Raji (cell line): ENCODE measurements around the gene SATB1.

ENCODE experiments used
- POLR2A ChIP-seq: IDR thresholded peaks from 2 replicates; pipeline ENCODE4 v1.6.1; 2011; ENCODE audit warnings: low read depth, low read length, control low read depth; ENCODE audit not compliant: insufficient read depth

SATB1 gene

DNA sequence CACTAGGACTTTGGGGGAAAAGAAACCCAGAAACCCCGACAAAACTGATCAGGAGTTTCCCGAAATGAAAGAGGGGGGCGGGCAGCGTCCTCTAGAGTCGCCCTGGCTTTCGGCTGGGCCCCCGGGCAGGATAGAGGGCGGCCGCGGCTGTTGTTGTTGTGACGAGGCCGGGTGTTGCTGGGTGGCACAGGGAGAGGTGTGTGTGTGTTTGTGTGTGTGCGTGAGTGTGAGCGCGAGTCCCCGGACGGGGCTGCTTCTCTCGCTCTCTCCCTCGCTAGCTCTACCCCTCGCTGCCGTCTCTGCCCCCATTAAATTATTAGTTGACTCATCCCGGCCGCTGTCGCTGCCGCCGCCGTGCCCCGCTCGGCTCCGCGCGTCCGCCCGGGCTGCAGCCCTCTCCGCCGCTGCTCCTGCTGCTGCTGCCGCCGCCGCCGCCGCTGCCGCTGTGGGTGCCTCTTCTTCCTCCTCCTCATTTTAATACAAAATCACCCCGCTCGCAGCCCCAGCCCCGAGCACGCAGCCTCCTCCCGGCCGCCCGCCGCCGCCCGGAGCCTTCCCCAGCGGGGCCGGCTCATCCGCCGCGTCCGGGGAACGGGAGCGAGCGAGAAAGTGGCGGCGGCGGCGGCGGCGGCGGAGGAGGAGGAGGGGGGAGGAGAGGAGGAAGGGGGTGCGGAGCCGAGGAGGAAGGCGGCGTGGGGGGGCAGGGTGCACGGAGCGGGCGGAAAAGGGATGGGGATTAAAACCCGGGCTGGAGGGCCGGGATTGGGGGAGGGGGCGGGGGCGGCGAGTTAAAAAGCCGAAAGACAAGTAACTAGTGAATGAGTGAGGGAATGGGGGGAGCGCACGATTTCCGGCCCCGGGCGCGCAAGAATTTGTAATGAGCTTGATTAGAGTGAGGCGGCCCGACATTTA lies at the start of gene SATB1:
Gene SATB1 (minus strand): TSS at position 611 of the 912 bp plus-strand sequence. CDS start 4,372 bp downstream, outside the sequence.
- TF ChIP-seq POLR2A = no peak

DNA sequence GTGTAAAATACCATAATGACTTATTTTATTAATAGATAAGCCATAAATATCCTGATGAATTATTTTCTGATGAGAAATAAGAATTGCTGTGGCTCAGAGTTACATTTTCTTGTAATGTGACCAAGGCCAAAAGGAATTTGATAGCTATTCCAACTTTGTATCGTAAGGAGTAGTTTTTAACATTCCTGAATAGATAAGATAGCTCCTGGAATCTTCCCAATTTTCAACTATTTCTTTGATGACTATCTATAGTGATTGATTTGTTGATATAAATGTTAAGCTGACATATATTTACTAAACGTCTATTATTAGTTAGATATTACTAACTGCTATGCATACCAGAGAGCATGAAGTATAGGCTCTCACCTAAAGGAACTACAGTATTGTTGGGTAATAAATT lies 49.1 kb upstream of the SATB1 start:
- no peak for TF ChIP-seq POLR2A

DNA sequence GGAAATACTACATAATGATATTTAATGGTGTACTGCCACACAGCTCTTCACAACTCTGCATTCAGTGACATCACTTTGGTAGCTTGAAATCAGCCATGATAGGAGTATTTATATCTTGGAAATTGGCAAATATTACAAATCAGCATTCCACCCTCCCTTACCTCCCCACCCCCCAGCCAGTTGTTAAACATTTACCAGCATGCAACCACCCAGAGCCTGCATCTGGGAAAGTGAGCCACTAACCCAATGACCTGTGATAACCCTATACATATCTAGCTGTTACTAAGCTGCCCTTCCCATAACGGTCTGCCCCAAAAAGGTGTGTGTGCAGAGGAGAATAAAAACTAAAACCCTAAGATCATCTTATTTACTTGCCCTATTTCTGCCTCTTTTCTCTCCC lies 44.6 kb upstream of the SATB1 start:
- TF ChIP-seq POLR2A = no peak

DNA sequence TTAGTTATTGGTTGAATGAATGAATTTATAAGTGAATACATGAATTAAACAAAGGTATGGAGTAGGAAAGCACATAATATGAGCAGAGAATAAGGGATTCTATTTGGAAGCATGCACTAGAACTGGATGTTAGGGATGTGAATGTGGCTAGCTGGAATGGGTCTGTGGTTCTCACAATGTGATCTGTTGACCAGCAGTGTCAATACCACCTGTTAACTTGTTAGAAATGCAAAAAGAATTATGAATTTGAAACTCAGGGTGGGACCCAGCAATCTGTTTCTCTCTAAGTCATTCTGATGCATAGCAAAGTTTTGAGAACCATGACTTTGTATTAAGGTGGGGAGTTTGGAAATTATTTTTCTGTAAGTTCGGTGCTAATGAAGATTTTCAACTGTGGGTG lies 41.0 kb upstream of the SATB1 start:
- TF ChIP-seq POLR2A = no peak

DNA sequence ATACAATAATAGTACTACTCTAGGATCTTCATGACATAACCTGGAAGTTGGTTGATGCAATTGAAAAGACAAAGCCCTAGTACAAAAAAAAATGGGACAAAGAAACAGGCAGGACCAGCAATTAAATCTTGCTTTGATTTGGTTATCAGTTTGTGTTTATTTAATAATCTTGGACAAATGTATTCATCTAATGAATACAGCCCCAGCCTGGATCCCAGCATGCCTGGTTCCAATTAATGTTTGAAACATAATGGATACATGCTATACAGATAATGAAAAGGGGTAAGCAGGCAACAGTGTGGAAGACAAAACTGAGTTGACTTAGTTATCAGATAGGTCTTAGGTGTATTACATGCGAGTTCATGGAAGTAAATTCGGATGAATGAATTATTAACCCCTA lies 29.6 kb upstream of the SATB1 start:
- TF ChIP-seq POLR2A = no peak

DNA sequence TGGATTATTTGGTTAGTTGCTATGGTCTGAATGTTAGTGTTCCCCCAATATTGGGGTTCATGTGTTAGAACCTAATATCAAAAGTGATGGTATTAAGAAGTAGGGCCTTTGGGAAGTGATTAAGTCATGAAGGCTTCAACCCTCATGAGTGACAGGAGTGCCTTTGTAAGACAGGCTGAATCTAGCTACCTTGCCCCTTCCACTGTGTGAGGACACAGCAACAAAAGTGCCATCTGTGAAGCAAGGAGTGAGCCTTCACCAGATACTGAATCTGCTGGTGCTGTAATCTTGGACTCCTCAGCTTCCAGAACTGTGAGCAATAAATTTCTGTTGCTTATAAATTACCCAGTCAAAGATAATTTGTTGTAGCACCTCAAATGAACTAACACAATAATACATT lies 22.6 kb upstream of the SATB1 start:
- no peak for TF ChIP-seq POLR2A

DNA sequence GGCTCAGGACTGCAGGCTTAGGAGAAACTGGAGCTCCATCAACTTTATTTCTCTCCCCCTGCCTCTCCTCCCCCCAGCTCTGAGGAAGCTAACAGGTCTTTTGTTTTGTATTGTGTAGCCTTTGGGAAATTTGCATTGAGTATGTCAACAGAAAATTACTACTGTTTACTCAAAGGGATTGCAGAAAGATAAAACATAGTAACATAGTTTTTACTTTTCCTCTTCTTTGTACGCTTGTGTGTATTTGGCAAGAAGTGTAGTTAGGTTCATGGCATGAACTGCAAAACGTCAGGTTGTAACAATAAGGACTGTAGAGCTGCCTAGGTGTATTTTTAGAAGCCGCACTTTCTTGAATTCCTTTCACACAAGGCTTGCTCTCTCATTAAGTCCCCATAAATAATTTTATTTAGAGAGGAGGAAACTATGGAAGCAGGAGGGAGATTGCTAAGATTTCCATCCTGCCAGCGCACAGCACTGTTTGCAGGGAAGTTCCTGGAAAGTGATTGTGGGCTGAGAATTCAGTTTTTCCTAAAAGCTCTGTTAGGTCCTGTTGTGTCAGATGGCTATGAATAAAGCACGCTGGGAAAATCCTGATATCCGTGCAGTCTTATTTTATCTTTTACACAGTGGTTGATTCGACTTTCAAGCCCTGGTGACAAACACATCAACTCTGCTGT lies 21.1 kb upstream of the SATB1 start:
- TF ChIP-seq POLR2A = no peak

DNA sequence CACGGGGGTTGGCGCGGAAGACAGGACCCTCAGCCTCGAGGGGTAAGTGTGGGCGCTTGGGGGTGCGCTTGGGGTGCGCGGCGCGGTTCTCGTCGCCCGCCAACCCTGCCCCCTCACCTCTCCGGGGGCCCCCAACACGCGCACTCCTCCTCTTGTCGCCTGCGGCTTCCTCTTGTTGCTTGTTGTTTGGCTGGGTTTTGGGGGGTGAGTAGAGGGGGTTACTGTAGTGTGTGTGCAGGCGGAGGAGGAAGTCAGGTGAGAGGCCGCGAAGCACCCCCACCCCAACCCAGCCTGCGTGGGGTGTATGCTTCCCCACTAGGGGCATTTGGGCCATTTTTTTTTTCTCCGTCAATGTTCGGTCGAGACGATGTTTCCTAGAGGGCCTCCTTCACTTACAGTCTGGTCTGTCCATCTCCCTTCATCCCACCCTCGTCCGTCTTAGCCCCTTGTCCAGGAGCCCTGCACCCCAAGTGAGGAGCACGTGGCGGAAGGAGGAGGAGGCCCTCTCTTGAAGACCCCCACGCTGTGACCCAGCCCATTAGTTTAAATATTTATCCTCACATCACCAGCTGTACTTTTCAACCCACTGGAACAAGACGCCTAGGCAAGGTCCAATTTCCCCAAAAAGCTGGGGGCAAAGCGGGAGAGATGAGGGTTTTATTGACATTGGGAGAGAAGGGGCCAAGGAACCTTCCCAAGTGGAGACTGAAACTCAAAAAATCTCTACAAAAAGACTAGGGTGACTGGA lies 20.4 kb upstream of the SATB1 start:
- TF ChIP-seq POLR2A = no peak

DNA sequence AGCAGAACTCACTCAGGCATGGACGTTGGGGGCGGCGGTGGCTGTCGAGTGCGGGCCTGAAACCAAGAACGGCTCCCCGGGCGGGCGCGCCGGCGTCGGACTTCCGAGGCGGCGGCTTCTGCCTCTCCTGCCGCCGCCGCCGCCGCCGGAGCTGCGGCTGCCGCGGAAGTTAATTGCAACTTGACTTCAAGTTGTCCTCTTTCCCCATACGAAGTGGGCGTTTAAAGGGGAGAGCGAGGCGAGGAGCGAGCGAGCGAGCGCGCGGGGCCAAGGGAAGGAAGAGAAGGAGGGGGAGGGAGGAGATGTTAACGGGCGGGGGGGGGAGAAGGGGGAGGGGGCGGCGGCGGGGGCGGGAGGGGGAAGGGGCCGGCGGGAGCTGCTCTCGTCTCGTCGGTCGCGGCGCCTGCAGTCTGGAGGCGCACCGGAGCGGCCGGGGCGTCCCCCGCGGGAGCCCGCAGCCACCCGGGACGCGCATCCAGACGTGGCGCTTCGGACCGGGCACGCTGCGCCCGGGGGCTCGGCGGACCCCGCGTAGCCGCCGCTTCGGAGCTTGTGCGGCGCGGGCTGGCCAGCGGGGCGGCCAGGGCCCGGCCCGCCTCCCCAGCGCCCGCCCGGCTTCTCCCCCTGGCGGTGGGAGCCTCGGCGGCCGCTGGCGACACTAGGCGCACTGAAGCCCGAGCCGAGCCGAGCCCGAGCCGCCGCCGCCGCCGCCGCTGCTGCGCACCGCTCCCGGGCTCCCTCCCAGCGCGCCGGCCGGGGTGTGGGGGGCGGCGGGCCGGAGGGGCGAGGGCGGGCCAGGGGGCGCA lies 19.7 kb upstream of the SATB1 start:
- no peak for TF ChIP-seq POLR2A

DNA sequence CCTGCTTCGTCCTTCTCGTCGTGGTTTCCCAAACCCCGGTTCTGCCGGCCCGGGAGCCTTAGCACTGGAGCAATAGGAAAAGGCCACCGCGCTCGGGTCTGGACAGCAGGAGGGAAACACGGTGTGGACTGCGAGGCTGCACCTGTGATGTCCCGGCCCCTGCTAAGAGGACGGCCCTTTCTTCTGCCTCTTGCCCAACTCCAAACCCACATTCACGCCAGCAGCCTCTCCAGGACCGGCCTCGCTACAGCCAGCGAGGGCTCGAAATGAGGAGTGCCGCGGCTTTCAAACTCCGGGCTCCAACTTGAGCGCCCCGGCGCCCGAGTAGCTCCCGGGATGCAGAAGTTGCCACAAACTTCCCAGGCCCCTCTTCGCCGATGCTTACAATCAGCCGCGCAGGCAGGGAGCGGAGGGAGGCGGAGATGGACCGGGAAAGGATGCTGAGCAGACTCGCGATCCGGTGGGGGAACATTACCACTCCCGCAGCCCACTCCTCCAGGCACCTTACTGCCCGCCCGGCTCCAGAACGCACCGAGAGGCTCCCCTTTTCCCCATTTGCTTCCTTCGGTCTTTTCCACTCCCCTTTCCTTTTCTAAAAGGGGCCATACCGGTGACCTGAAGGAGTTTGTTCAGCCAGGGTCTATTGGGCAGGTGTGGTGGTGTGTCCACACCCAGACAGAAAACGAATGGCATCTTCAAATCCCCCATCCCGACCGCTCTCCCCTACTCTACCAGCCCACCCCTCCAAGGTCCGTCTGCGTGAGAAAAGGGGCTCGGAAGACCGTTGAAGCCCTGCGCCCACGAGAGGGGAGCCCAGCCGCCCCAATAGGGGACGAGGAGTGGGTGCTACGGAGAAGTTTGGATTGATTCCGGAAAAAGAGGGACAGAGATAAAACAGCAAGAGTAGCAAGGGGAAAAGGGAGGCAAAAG lies 18.8 kb upstream of the SATB1 start:
- TF ChIP-seq POLR2A = no peak

DNA sequence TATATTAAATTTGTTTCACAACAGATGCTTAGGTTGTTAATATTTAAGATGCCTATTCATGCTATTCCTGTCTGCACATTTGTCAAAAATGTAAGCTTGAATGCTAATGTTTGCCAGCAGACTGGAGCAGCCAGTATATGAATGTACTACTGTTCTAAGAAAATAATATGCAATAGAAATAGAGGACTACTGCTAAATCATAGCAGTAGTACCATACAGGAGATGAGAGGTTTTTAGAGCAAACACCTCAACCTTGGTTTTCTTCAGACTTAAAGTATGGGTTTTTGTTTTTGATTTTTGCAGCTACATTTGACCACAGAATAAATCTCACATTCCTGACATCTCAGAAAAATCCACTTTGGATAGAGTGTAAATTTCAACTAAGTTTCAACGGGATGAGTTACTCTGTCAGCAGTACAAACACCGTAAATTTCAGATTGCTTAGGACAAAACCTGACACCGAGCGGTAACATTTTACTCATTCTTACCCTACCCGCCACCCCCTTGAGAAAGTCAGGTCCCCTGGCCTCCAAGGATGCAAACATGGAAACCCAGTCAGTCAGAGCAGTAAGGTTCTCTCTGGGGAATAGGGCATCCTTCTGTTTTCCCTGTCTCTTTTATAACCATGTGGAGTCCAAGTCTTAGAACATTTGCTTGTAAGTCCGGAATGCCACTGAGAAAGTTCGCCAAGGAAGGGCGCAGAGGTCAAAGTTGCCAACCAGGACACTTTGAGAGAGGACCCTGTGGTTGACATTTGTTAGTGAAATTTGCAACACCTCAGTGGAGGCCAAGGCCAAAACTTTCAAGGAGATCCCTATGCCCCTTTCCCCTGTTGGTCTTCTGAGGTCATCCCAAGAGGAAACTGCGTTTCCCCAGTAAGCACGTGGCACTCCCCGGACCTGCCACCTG lies 17.9 kb upstream of the SATB1 start:
- no peak for TF ChIP-seq POLR2A

DNA sequence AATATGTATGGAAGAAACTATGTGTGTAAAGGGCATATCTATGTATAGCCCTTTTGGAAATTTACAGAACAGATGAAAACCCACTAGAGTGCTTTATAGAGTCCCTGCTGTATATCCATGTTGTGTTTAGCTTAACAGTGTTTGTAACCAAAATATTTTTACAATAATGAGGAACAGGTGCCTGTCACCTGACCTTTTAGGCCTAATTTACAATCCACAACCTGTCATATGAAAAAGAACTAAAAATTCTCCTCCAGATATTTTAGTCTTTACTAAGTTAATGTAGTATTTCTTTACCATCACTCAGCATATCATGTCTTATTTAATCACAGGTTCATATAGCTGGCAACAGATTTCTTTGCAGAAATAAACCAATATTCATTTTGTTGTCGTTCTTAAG lies 16.4 kb upstream of the SATB1 start:
- TF ChIP-seq POLR2A = no peak
